ENCODE data around the gene CBX3.

DNA sequence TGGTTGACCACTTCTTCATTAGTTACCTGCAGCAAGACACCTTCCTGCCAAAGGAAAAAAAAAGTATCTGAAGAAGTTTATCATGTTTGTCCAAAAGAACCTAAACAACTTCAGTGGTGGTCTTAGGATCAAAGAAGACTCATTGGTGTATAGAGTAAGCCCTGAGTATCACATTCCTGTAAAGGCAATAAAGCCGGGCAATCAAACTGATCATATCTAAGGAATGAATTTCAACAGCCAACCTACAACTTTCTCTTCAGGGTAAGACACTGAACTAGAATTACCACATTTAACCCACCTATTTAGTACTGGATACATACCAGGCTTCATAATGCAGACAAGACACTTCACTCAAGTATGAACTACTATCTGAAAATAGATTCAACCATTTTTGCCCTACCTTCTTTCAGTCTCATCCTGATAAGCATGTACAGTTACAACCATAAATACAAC, 11.1 kb upstream of the CBX3 start:
- no peak for TF ChIP-seq POLR2AphosphoS5 (IDR thresholded peaks at IDR 0.05)
- TF ChIP-seq POLR2A (IDR thresholded peaks at IDR 0.05), result no peak
